Colonic mucosa (tissue), 4 donors: ENCODE results near the gene KCNH4. TPM values are rescaled to one million over a fixed set of nuclear protein-coding genes. Genes with fewer than 3 reads are reported as not detected.

Experiments
- DNase-seq: peaks from one replicate; pipeline ENCODE4 v3.0.0-alpha.2; 2020
- H3K27ac ChIP-seq: fragments of 200-600 bp; one replicate; pipeline ENCODE4 v1.8.0; 2021
- H3K27me3 ChIP-seq: fragments of 200-600 bp; one replicate; pipeline ENCODE4 v1.8.0; 2021
- H3K36me3 ChIP-seq: fragments of 200-600 bp; one replicate; pipeline ENCODE4 v1.8.0; 2021
- H3K4me1 ChIP-seq: fragments of 200-600 bp; one replicate; pipeline ENCODE4 v1.8.0; 2021; ENCODE audit warnings: mild to moderate bottlenecking
- H3K4me3 ChIP-seq: fragments of 200-600 bp; one replicate; pipeline ENCODE4 v1.8.0; 2021
- H3K9ac ChIP-seq, 2 donors: one replicate each; pipeline ENCODE4 v1.7.0; 2013; ENCODE audit warnings: control low read depth in 2 of 2, low read depth in 2 of 2, low read length in 2 of 2
- H3K9me3 ChIP-seq: fragments of 200-600 bp; one replicate; pipeline ENCODE4 v1.8.0; 2021
- intact Hi-C: fragments of 100-400 bp; cut with DNase I; formaldehyde crosslinking; loops from one replicate; pipeline ENCODE4 v1.14.1; 2022
- total RNA-seq, 2 donors: library from RNA; stranded (reverse); fragmentation: NEBNext Ultra II Directional in 1 of 2; extraction: Animal tissue kit (Norgen Biotek cat#: 25700) in 1 of 2; gene quantifications; one replicate each; pipeline ENCODE4 v1.2.1, GENCODE V29; 2021
- TF ChIP-seq, protein P1 (sequence below): fragments of 200-600 bp; IDR thresholded peaks from one replicate; pipeline ENCODE4 v1.8.0; 2022; ENCODE audit warnings: antibody characterized with exemption, mild to moderate bottlenecking
- donor health status: healthy.
- donor health status: DM: no; HTN: no; CAD: no.
- donor health status: DM: no; HTN: no; CAD: no.

Gene KCNH4
- total RNA-seq, 2 donors from 2014 or later = 0.07 TPM; not detected in 1

DNA sequence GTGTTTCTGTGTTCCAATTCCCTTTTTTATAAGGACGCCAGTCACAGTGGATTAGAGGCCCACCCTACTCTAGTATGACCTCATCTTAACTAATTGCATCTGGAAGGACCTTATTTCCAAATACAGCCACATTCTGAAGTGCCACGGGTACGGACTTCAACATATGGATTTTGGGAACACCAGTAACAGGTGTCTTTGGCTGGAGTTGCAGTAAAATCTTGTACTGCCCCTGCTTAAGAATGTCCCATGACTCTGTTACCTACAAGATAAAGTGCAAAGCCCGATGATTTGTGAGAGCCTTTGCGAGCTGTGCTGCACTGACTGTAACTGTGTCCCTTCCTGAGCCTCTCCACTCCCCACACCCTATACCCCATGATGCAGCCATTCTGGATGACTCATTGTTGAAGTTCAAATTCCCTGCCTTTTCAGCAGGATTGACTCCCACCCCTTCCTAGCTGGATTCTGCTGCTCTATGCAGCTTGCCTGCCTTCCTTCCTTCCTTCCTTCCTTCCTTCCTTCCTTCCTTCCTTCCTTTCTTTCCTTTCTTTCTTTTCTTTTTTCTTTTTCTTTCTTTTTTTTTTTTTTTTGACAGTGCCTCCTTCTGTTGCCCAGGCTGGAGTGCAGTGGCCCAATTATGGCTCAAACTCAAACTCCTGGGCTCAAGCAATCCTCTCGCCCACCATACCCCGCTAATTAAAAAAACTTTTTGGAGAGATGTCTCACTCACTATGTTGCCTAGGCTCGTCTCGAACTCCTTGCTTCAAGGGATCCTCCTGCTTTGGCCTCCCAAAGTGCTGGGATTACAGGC, 2.2 kb upstream of the KCNH4 start:
- peaks cover 27% of the 10 kb centered on the region for H3K4me1 ChIP-seq
- peak; percentile 62 for DNase-seq
- H3K4me3 ChIP-seq = peak overlapping the region; percentile 51
- H3K27me3 ChIP-seq = peaks cover 16% of the 10 kb centered on the region
- peak overlapping the region; percentile 84 for H3K27ac ChIP-seq
- TF ChIP-seq, protein P1, sequence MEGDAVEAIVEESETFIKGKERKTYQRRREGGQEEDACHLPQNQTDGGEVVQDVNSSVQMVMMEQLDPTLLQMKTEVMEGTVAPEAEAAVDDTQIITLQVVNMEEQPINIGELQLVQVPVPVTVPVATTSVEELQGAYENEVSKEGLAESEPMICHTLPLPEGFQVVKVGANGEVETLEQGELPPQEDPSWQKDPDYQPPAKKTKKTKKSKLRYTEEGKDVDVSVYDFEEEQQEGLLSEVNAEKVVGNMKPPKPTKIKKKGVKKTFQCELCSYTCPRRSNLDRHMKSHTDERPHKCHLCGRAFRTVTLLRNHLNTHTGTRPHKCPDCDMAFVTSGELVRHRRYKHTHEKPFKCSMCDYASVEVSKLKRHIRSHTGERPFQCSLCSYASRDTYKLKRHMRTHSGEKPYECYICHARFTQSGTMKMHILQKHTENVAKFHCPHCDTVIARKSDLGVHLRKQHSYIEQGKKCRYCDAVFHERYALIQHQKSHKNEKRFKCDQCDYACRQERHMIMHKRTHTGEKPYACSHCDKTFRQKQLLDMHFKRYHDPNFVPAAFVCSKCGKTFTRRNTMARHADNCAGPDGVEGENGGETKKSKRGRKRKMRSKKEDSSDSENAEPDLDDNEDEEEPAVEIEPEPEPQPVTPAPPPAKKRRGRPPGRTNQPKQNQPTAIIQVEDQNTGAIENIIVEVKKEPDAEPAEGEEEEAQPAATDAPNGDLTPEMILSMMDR = no peak
- H3K9me3 ChIP-seq = no peaks in the 10 kb centered on the region
- intact Hi-C loops = no loop called here
- peak overlapping the region; percentile 43 to 62 for H3K9ac ChIP-seq
- no peaks in the 10 kb centered on the region for H3K36me3 ChIP-seq

DNA sequence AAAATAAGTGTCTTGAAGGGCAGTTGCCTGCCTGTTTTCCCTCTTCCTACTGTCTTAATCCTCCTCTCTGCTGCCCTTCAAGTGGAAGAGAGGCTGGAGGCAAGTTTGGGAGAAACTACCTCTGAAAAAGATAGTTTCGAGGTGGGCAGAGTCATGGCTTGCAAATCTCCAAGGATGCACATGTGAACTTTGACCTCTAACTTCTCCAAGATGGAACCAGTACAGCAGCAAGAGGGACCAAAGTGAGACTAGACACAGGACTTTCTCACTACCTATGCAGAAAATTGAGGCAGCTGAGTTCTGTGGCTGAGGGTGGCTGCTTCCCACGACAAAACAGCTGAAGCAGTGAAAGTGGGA, 887 bp upstream of the KCNH4 start:
- Histone ChIP-seq H3K4me1 (peaks cover 27% of the 10 kb centered on the region), H3K4me3 (no peak overlapping the region), H3K27me3 (peaks cover 16% of the 10 kb centered on the region), H3K27ac (no peak overlapping the region), H3K9me3 (no peaks in the 10 kb centered on the region), H3K9ac (no peak overlapping the region), H3K36me3 (no peaks in the 10 kb centered on the region)
- no peak for DNase-seq
- TF ChIP-seq, protein P1 = no peak
- intact Hi-C loops = no loop called here

DNA sequence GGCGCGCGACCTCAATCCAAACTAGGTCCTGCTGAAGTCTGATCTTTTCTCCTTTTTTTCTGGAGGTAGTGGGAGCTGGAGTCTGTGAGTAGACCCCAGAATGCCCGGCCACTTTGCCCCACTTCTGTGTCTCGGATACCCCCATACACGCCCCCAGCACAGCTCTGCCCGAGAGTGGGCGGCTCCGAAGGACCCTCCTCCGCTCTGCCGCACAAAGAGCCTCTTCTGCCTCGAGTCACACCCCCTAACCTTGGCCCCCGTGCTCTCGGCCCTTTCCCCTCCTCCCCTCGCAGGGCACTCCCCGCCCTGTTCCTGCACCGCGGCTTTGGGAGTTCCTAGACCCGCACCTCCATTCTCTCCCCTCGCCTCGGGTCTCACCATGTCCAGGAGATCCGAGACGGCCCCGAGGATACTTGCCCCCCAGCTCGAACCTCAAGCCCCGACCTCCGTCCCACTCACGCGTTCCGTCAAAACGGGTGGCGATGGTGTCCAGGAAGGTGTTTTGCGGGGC, 476 bp downstream of the KCNH4 start:
- DNase-seq = no peak
- TF ChIP-seq, protein P1 = no peak
- H3K27me3 ChIP-seq = peaks cover 16% of the 10 kb centered on the region
- no peaks in the 10 kb centered on the region for H3K9me3 ChIP-seq
- H3K4me1 ChIP-seq = peaks cover 27% of the 10 kb centered on the region
- peak overlapping the region; percentile 30 for H3K4me3 ChIP-seq
- H3K36me3 ChIP-seq = no peaks in the 10 kb centered on the region
- intact Hi-C loops = no loop called here
- H3K9ac ChIP-seq = no peak overlapping the region
- H3K27ac ChIP-seq = no peak overlapping the region

DNA sequence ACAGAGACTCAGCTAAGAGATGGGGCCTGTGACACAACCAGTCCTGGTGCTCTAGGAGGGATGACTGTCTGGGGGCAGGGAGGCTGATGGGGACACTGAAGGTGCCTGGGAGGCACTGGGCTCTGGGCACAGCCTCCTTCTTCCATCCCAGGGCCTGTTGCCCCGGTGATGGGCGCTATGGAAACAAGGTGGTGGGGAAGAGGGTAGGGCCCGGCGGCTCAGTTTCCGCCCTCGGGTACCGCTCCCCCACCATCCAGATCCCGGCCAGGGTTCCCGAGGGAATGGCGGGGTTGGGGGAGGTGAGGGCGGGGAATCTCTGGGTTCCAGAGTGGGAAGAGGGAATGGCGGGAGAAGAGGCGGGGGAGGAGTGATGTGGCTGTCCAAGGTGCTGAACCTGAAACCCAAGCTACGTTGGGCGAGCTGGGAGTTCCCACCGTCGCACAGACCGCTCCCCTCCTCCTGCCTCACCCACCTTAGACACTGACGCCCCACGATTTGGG, 981 bp downstream of the KCNH4 start:
- H3K27me3 ChIP-seq = peaks cover 16% of the 10 kb centered on the region

DNA sequence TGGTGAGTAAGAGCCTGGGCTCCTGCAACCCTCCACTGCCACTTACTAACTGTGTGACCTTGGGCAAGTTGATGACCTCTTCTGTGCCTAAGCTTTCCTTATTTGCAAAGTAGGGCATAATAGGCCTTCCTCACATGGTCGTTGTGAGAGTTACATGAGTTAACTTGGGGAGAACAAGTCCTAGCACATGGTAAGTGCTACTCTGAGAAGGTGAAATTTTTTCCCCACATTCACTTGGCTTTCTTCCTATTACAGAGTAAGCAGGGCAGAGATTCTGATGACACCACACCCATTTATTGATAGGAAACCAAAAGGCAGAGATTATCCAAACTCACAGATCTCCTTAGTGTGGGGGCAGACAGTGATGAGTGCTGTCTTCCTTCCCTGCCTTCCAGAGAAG, 1.6 kb downstream of the KCNH4 start:
- no peak overlapping the region for H3K9ac ChIP-seq
- H3K27me3 ChIP-seq = peaks cover 16% of the 10 kb centered on the region
- H3K4me3 ChIP-seq = no peak overlapping the region
- TF ChIP-seq, protein P1 = no peak
- H3K9me3 ChIP-seq = no peaks in the 10 kb centered on the region
- no peak overlapping the region for H3K27ac ChIP-seq
- no peak for DNase-seq
- peaks cover 20% of the 10 kb centered on the region for H3K4me1 ChIP-seq
- intact Hi-C loops = no loop called here
- H3K36me3 ChIP-seq = no peaks in the 10 kb centered on the region

More for the DNA sequence above, 981 bp downstream of the KCNH4 start:
- no peak overlapping the region for H3K9ac ChIP-seq
- no peaks in the 10 kb centered on the region for H3K36me3 ChIP-seq
- peak; percentile 60 for DNase-seq
- no peak overlapping the region for H3K27ac ChIP-seq
- intact Hi-C loops = no loop called here
- TF ChIP-seq, protein P1 = no peak
- no peaks in the 10 kb centered on the region for H3K9me3 ChIP-seq
- H3K4me3 ChIP-seq = no peak overlapping the region
- peaks cover 26% of the 10 kb centered on the region for H3K4me1 ChIP-seq
